ENCODE data around the gene DPM2.

Gene DPM2

GRCh38 chr9:127909839-127910273, 27.8 kb downstream of the DPM2 start:
- H3K4me3 ChIP-seq (ENCODE audit: low read length): no peak overlapping the region
- no peak for DNase-seq (ENCODE audit: low read depth)
- TF ChIP-seq CTCF (conservative IDR thresholded peaks at IDR 0.05; ENCODE audit: low read depth, low read length): no peak

GRCh38 chr9:127908660-127908926, 29.1 kb downstream of the DPM2 start:
- no peak for TF ChIP-seq CTCF (conservative IDR thresholded peaks at IDR 0.05; ENCODE audit: low read depth, low read length)
- no peak for DNase-seq (ENCODE audit: low read depth)
- no peak overlapping the region for H3K4me3 ChIP-seq (ENCODE audit: low read length)

- DNase-seq (ENCODE audit: low read depth): no peak
- no peak for TF ChIP-seq CTCF (conservative IDR thresholded peaks at IDR 0.05; ENCODE audit: low read depth, low read length)
These were observed 29.6 kb downstream of the DPM2 start for GRCh38 chr9:127907867-127908659.

GRCh38 chr9:127905788-127906191, 31.9 kb downstream of the DPM2 start:
- no peak for TF ChIP-seq CTCF (conservative IDR thresholded peaks at IDR 0.05; ENCODE audit: low read depth, low read length)
- no peak for DNase-seq (ENCODE audit: low read depth)
- no peak overlapping the region for H3K4me3 ChIP-seq (ENCODE audit: low read length)

More at GRCh38 chr9:127907867-127908659, 29.6 kb downstream of the DPM2 start:
- H3K4me3 ChIP-seq (ENCODE audit: low read length): no peak overlapping the region

GRCh38 chr9:127905004-127905728, 32.5 kb downstream of the DPM2 start:
- H3K4me3 ChIP-seq (ENCODE audit: low read length): no peak overlapping the region

GRCh38 chr9:127904561-127905003, 33.1 kb downstream of the DPM2 start:
- no peak overlapping the region for H3K4me3 ChIP-seq (ENCODE audit: low read length)
- no peak for DNase-seq (ENCODE audit: low read depth)
- no peak for TF ChIP-seq CTCF (conservative IDR thresholded peaks at IDR 0.05; ENCODE audit: low read depth, low read length)

More at GRCh38 chr9:127905004-127905728, 32.5 kb downstream of the DPM2 start:
- no peak for TF ChIP-seq CTCF (conservative IDR thresholded peaks at IDR 0.05; ENCODE audit: low read depth, low read length)
- no peak for DNase-seq (ENCODE audit: low read depth)

Data from retinal pigment epithelial cell (primary cell).